HG02852 (cell line): ENCODE measurements around the gene MYADML2.
"Not testable (repeated sequence)": the region's sequence is repeated elsewhere in the genome, so short reads cannot be mapped to it uniquely, and the experiment has no call there.

Experiments used
- ATAC-seq: cut with Tn5 transposase; IDR thresholded peaks from one replicate; pipeline ENCODE4 v1.9.1; 2021; ENCODE audit warnings: mild to moderate bottlenecking, moderate library complexity; ENCODE audit not compliant: unreplicated experiment

The MYADML2 gene

GRCh38 chr17:81959362-81960129 lies 12.5 kb upstream of the MYADML2 start:
- no peak for ATAC-seq

- no peak for ATAC-seq
Observed at GRCh38 chr17:81958633-81959342, 11.8 kb upstream of the MYADML2 start.

GRCh38 chr17:81957691-81958432 lies 10.8 kb upstream of the MYADML2 start:
- ATAC-seq: no peak

GRCh38 chr17:81956607-81957589 lies 9.9 kb upstream of the MYADML2 start:
- ATAC-seq: no peak

- no peak for ATAC-seq
Observed at GRCh38 chr17:81955756-81956544, 8.9 kb upstream of the MYADML2 start.

- no peak for ATAC-seq
Observed at GRCh38 chr17:81955058-81955681, 8.1 kb upstream of the MYADML2 start.

- no peak for ATAC-seq
Observed at GRCh38 chr17:81954131-81955057, 7.4 kb upstream of the MYADML2 start.

- ATAC-seq: not testable (repeated sequence)
Observed at GRCh38 chr17:81953443-81953842, 6.4 kb upstream of the MYADML2 start.

- no peak for ATAC-seq
Observed at GRCh38 chr17:81952792-81953228, 5.8 kb upstream of the MYADML2 start.

- no peak for ATAC-seq
Observed at GRCh38 chr17:81951785-81952684, 5.0 kb upstream of the MYADML2 start.

GRCh38 chr17:81950501-81950900 lies 3.5 kb upstream of the MYADML2 start:
- ATAC-seq: no peak

GRCh38 chr17:81948635-81949378 lies 1.8 kb upstream of the MYADML2 start:
- no peak for ATAC-seq

GRCh38 chr17:81944858-81945257 lies 2.2 kb downstream of the MYADML2 start:
- ATAC-seq: no peak

- no peak for ATAC-seq
Observed at GRCh38 chr17:81942167-81942553, 4.9 kb downstream of the MYADML2 start.

- no peak for ATAC-seq
Observed at GRCh38 chr17:81941484-81942166, 5.4 kb downstream of the MYADML2 start.
